HEK293 (cell line): ENCODE data around the gene TTC31.
A peak's percentile ranks its signal among the peaks of the same experiment; 100 is the strongest.

Source experiments
- CTCF ChIA-PET: fragments of 350-600 bp; formaldehyde crosslinking; extraction: SDS; loops from one replicate; lab custom pipeline; 2021; ENCODE audit warnings: antibody characterized with exemption; lab: Yijun Ruan, JAX
- POLR2A ChIA-PET: fragments of 300-600 bp; formaldehyde crosslinking; extraction: SDS; loops from one replicate; lab custom pipeline; 2020; ENCODE audit warnings: antibody characterized with exemption, inconsistent platforms; lab: Yijun Ruan, JAX
- H3K27ac ChIP-seq: fragments of 200-500 bp; sonication (Bioruptor generic); 2 replicates; pipeline ENCODE4 v1.5.1; 2014; ENCODE audit warnings: low read depth, low read length, control low read depth, inconsistent platforms; ENCODE audit errors: extremely low read depth
- H3K36me3 ChIP-seq, 2 experiments: fragments of 200-500 bp in 1 of 2; sonication (Bioruptor generic) in 1 of 2; 1 replicate in 1 of 2; 2 replicates in 1 of 2; pipeline ENCODE4 v1.5.1; 2014 to 2017; ENCODE audit warnings: inconsistent platforms in 2 of 2, low read length in 2 of 2; ENCODE audit not compliant: control insufficient read depth in 2 of 2, insufficient read depth in 1 of 2
- H3K4me1 ChIP-seq: fragments of 200-500 bp; sonication (Bioruptor generic); 2 replicates; pipeline ENCODE4 v1.5.1; 2014; ENCODE audit warnings: mild to moderate bottlenecking, low read length, inconsistent platforms; ENCODE audit not compliant: control insufficient read depth, insufficient read depth
- H3K4me3 ChIP-seq: 2 replicates; pipeline ENCODE4 v1.5.1; 2011; ENCODE audit warnings: low read depth, mild to moderate bottlenecking, control low read depth, low read length, moderate library complexity
- H3K9me3 ChIP-seq: fragments of 200-500 bp; sonication (Bioruptor generic); 2 replicates; pipeline ENCODE4 v1.5.1; 2014; ENCODE audit warnings: low read depth, low read length, inconsistent platforms; ENCODE audit not compliant: control insufficient read depth, insufficient read depth
- EGR2 ChIP-seq: fragments of 450-650 bp; formaldehyde crosslinking; IDR thresholded peaks from 2 replicates; pipeline ENCODE4 v1.5.1; 2016; ENCODE audit warnings: low read depth, missing biosample characterization, missing genetic modification characterization
- INSM2 ChIP-seq: fragments of 450-650 bp; formaldehyde crosslinking; IDR thresholded peaks from 2 replicates; pipeline ENCODE4 v1.5.1; 2016; ENCODE audit warnings: missing biosample characterization, missing genetic modification characterization
- MYNN ChIP-seq: fragments of 450-650 bp; formaldehyde crosslinking; IDR thresholded peaks from 2 replicates; pipeline ENCODE4 v1.5.1; 2016; ENCODE audit warnings: missing biosample characterization, missing genetic modification characterization, borderline replicate concordance
- OSR2 ChIP-seq: fragments of 450-650 bp; formaldehyde crosslinking; IDR thresholded peaks from 2 replicates; pipeline ENCODE4 v1.5.1; 2016; ENCODE audit warnings: missing biosample characterization, missing genetic modification characterization
- RBAK ChIP-seq: fragments of 450-650 bp; formaldehyde crosslinking; IDR thresholded peaks from 2 replicates; pipeline ENCODE4 v1.5.1; 2016; ENCODE audit warnings: missing biosample characterization, missing genetic modification characterization
- SCRT2 ChIP-seq: fragments of 450-650 bp; formaldehyde crosslinking; IDR thresholded peaks from 2 replicates; pipeline ENCODE4 v1.5.1; 2016; ENCODE audit warnings: missing biosample characterization, missing genetic modification characterization
- TRIM28 ChIP-seq: IDR thresholded peaks from 2 replicates; pipeline ENCODE4 v1.6.1; 2011; ENCODE audit warnings: low read length, control low read depth, borderline replicate concordance
- ZBTB1 ChIP-seq: fragments of 450-650 bp; formaldehyde crosslinking; IDR thresholded peaks from 2 replicates; pipeline ENCODE4 v1.5.1; 2016; ENCODE audit warnings: missing biosample characterization, missing genetic modification characterization
- ZFHX2 ChIP-seq: fragments of 450-650 bp; formaldehyde crosslinking; conservative IDR thresholded peaks from 2 replicates; pipeline ENCODE4 v1.5.1; 2016; ENCODE audit warnings: missing biosample characterization, missing genetic modification characterization
- ZNF133 ChIP-seq: fragments of 450-650 bp; formaldehyde crosslinking; IDR thresholded peaks from 2 replicates; pipeline ENCODE4 v1.5.1; 2016; ENCODE audit warnings: missing biosample characterization, missing genetic modification characterization
- ZNF16 ChIP-seq: fragments of 450-650 bp; formaldehyde crosslinking; IDR thresholded peaks from 2 replicates; pipeline ENCODE4 v1.5.1; 2016; ENCODE audit warnings: low read depth, missing biosample characterization, missing genetic modification characterization
- ZNF223 ChIP-seq: fragments of 450-650 bp; formaldehyde crosslinking; IDR thresholded peaks from 2 replicates; pipeline ENCODE4 v1.5.1; 2016; ENCODE audit warnings: missing biosample characterization, missing genetic modification characterization
- ZNF280C ChIP-seq: fragments of 450-650 bp; formaldehyde crosslinking; IDR thresholded peaks from 2 replicates; pipeline ENCODE4 v1.5.1; 2016; ENCODE audit warnings: missing biosample characterization, missing genetic modification characterization
- ZNF529 ChIP-seq: fragments of 450-650 bp; formaldehyde crosslinking; IDR thresholded peaks from 2 replicates; pipeline ENCODE4 v1.5.1; 2017; ENCODE audit warnings: missing genetic modification characterization, missing biosample characterization; ENCODE audit not compliant: insufficient replicate concordance
- TF ChIP-seq, protein P1 (sequence below): fragments of 450-650 bp; formaldehyde crosslinking; IDR thresholded peaks from 2 replicates; pipeline ENCODE4 v1.5.1; 2017; ENCODE audit warnings: missing biosample characterization, missing genetic modification characterization
- TF ChIP-seq, protein P2 (sequence below): fragments of 450-650 bp; formaldehyde crosslinking; IDR thresholded peaks from 2 replicates; pipeline ENCODE4 v1.5.1; 2017; ENCODE audit warnings: missing biosample characterization, missing genetic modification characterization

Gene TTC31

DNA sequence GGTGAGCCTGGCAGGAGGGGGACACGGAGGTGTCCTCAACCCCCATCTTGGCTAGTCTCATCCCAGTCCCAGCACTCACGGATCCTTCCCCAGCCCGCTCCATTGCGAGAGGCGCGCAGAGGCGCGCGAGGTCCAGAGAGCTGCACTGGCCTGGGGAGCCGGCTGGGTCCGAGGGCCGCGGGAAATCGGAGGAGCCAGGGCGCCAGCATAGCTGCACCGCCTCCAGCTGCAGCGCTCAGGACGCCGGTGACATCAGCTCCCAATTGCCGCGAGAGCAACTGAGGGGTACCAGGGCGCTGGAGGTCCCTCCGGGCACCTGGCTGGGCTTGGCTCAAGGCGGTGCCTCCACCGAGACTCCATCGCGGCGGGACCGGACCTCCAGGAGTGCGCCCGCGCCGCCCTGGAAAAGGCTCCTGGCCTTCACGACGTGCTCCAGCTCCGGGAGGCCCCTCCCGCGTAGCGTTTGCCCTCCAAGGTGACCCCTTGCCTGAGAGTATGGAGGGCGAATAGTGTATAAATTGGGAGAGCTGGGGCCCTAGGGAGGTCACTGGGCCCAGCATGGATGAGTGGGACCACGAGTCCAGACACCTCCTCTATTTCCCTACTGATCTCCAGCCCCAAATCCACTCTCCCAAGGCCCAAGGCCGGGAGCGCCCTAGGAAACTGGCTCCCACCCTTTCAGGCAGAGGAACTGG, 46.6 kb upstream of the TTC31 start:
- ChIA-PET POLR2A (no interaction called here), CTCF (no interaction called here)
- no peaks in the 10 kb centered on the region; the same call in 1 of the 2 replicates for H3K4me1 ChIP-seq
- H3K9me3 ChIP-seq = no peaks in the 10 kb centered on the region
- no peak for TF ChIP-seq ZNF16
- TF ChIP-seq, protein P1, sequence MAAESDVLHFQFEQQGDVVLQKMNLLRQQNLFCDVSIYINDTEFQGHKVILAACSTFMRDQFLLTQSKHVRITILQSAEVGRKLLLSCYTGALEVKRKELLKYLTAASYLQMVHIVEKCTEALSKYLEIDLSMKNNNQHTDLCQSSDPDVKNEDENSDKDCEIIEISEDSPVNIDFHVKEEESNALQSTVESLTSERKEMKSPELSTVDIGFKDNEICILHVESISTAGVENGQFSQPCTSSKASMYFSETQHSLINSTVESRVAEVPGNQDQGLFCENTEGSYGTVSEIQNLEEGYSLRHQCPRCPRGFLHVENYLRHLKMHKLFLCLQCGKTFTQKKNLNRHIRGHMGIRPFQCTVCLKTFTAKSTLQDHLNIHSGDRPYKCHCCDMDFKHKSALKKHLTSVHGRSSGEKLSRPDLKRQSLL = peak; percentile 68; the same call in 1 of the 2 replicates
- H3K4me3 ChIP-seq = no peak overlapping the region
- H3K36me3 ChIP-seq = peaks cover 0 to 57% of the 10 kb centered on the region in 2 experiments; a peak in 2 of 3 replicates
- no peak overlapping the region for H3K27ac ChIP-seq

DNA sequence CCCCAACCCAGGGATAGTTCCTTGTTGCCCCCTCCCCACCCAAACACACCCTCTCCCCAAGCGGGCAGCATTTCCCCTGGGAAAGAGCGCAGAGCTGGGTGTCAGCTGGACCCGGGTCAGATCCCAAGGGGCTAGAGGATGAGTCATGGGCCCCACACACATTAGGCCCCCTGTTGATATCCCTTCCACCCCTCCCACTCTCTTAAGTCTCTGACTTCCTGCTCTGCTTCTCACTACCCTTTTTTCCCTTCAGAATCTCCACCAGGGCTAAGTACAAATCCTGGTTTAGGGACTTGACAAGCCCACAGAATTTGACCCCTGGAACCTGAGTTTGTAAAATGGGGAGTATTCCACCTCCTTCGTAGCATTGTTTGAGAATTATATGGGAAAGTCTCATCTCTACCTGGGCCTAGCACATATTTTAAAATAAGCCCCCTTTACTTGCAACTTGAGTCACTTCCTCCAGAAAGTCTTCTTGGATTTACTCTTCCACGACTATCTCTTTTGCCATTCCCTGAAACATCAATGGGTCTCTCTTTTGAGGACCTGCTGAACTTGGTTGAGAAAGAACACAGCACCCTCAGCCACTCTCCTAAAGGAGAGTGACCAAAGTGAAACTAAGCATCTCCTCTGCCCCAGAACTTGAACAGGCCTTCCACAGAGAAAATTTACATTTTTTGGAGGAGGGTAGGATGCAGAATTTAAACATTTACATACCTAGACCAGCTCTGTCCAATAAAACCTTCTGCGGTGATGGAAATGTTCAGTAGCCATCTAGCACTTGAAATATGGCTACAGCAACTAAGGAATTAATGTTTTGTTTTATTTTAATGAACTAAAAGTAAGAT, 45.8 kb upstream of the TTC31 start:
- Histone ChIP-seq H3K36me3 (peaks cover 0 to 49% of the 10 kb centered on the region in 2 experiments; a peak in 2 of 3 replicates), H3K4me1 (no peaks in the 10 kb centered on the region; the same call in 1 of the 2 replicates), H3K4me3 (no peak overlapping the region), H3K9me3 (no peaks in the 10 kb centered on the region), H3K27ac (no peak overlapping the region)
- CTCF ChIA-PET = no interaction called here
- TF ChIP-seq SCRT2 (tag by site-specific recombination) (0 out of 2 replicates have a peak, but pooled peaks have one; percentile 17), ZFHX2 (tag by site-specific recombination) (0 out of 2 replicates have a peak, but pooled peaks have one; percentile 11), ZBTB1 (tag by site-specific recombination) (no peak)
- TF ChIP-seq, all 188 proteins: peak for 2
- POLR2A ChIA-PET = no interaction called here

GRCh38 chr2:74438248-74438647, 44.6 kb upstream of the TTC31 start:
- ChIA-PET POLR2A (interaction anchor here (0.9 kb wide), 1 partner anchor 17 kb away, joined by 3 read pairs; the partner anchor contains the start of gene INO80B), CTCF (interaction anchor here (0.6 to 2.5 kb wide), 2 partner anchors 12 to 36 kb away, joined by 3 to 6 read pairs; no protein-coding TSS in a partner anchor)
- peak; percentile 81 for TF ChIP-seq ZFHX2 (tag by site-specific recombination)
- TF ChIP-seq EGR2 (tag by site-specific recombination) = peak; percentile 88
- no peak for TF ChIP-seq ZNF223
- no peak for TF ChIP-seq ZNF280C
- H3K4me1 ChIP-seq = no peaks in the 10 kb centered on the region; the same call in 1 of the 2 replicates
- no peak overlapping the region for H3K4me3 ChIP-seq
- no peak overlapping the region for H3K27ac ChIP-seq
- H3K36me3 ChIP-seq = peaks cover 0 to 42% of the 10 kb centered on the region in 2 experiments; a peak in 2 of 3 replicates
- H3K9me3 ChIP-seq = no peaks in the 10 kb centered on the region

DNA sequence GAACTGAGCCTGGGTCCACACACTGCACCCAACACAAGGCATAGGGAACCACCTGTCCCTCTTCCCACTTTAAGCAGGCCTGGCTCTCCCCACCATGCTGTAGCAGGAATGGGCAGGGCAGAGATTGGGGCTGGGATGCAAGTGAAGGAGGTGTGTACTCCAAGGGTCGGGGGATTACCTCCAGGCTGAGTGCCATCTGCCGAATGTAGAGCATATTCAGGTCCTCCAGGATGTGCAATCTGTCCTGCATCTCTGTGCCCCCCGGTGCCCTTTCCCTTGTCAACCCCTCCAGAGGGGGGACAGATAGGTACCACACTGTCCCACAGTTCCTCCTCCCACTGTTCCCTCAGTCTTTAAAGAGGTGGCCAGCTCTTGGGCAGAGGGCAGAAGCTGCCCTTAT, 43.5 kb upstream of the TTC31 start:
- ChIA-PET POLR2A (interaction anchor here (1.1 to 2.4 kb wide), 6 partner anchors 14 to 91 kb away, joined by 4 to 40 read pairs (median 11); partner anchors contain the start of genes AUP1, C2orf81, CCDC142 and HTRA2), CTCF (interaction anchor here (0.9 to 2.5 kb wide), 4 partner anchors 11 to 39 kb away, joined by 3 to 6 read pairs (median 4); no protein-coding TSS in a partner anchor)
- no peaks in the 10 kb centered on the region for H3K9me3 ChIP-seq
- H3K36me3 ChIP-seq = peaks cover 0 to 42% of the 10 kb centered on the region in 2 experiments; a peak in 2 of 3 replicates
- no peak overlapping the region for H3K4me3 ChIP-seq
- peaks cover 5% of the 10 kb centered on the region for H3K4me1 ChIP-seq
- H3K27ac ChIP-seq = no peak overlapping the region
- TF ChIP-seq OSR2 (tag by site-specific recombination) (no peak), ZNF133 (tag by site-specific recombination) (no peak), TRIM28 (no peak), MYNN (tag by site-specific recombination) (no peak), INSM2 (tag by site-specific recombination) (no peak), ZNF529 (no peak), RBAK (tag by site-specific recombination) (no peak)
- TF ChIP-seq, protein P2, sequence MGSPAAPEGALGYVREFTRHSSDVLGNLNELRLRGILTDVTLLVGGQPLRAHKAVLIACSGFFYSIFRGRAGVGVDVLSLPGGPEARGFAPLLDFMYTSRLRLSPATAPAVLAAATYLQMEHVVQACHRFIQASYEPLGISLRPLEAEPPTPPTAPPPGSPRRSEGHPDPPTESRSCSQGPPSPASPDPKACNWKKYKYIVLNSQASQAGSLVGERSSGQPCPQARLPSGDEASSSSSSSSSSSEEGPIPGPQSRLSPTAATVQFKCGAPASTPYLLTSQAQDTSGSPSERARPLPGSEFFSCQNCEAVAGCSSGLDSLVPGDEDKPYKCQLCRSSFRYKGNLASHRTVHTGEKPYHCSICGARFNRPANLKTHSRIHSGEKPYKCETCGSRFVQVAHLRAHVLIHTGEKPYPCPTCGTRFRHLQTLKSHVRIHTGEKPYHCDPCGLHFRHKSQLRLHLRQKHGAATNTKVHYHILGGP (tag by site-specific recombination) = no peak
